IMR-90 (cell line): ENCODE data around the gene RAB28. TPM values are rescaled to one million over a fixed set of nuclear protein-coding genes. Genes with fewer than 3 reads are reported as not detected.

Experiments
- ATAC-seq: fragments of 200-7000 bp; cut with Tn5 transposase; 2 replicates; pipeline ENCODE4 v1.9.1; 2020; ENCODE audit warnings: low read depth, mild to moderate bottlenecking, moderate library complexity
- BruUV-seq: library from RNA; stranded (reverse); fragments of 400-500 nt; replicated peaks from 2 replicates; lab custom pipeline; 2021; lab: Mats Ljungman, UMichigan
- CTCF ChIA-PET: fragments of 300-600 bp; formaldehyde crosslinking; extraction: SDS; loops from one replicate; lab custom pipeline; 2021; ENCODE audit warnings: antibody characterized with exemption; lab: Yijun Ruan, JAX
- POLR2A ChIA-PET: fragments of 300-600 bp; sonication (Branson Sonifier 250); formaldehyde crosslinking; loops from one replicate; lab custom pipeline; 2022; ENCODE audit warnings: antibody characterized with exemption; ENCODE audit not compliant: unreplicated experiment; lab: Charles Lee
- DNase-seq: peaks from one replicate; pipeline ENCODE4 v3.0.0; 2013
- H2AFZ ChIP-seq: replicated peaks from 2 replicates; pipeline ENCODE3; 2013; ENCODE audit warnings: low read length, mild to moderate bottlenecking; ENCODE audit not compliant: poor library complexity
- H2AK5ac ChIP-seq: 2 replicates; pipeline ENCODE4 v1.6.1; 2013; ENCODE audit warnings: low read depth, low read length, inconsistent platforms
- H2AK9ac ChIP-seq: replicated peaks from 2 replicates; pipeline ENCODE3; 2013; ENCODE audit warnings: mild to moderate bottlenecking, low read depth, low read length, moderate library complexity; ENCODE audit not compliant: poor library complexity
- H2BK120ac ChIP-seq: 2 replicates; pipeline ENCODE4 v1.6.1; 2013; ENCODE audit warnings: low read depth, low read length, inconsistent platforms
- H2BK15ac ChIP-seq: 3 replicates; pipeline ENCODE4 v1.6.1; 2013; ENCODE audit warnings: low read depth, low read length, inconsistent platforms
- H2BK20ac ChIP-seq: 2 replicates; pipeline ENCODE4 v1.6.1; 2013; ENCODE audit warnings: low read depth, mild to moderate bottlenecking, inconsistent platforms, low read length, moderate library complexity
- H2BK5ac ChIP-seq: 2 replicates; pipeline ENCODE4 v1.6.1; 2013; ENCODE audit warnings: mild to moderate bottlenecking, low read depth, low read length, inconsistent platforms; ENCODE audit not compliant: poor library complexity, severe bottlenecking
- H3K14ac ChIP-seq: replicated peaks from 2 replicates; pipeline ENCODE4 v1.6.1; 2013; ENCODE audit warnings: low read depth, low read length, inconsistent platforms
- H3K18ac ChIP-seq: 2 replicates; pipeline ENCODE4 v1.6.1; 2013; ENCODE audit warnings: low read depth, low read length, control low read depth
- H3K23ac ChIP-seq: 2 replicates; pipeline ENCODE4 v1.6.1; 2013; ENCODE audit warnings: low read depth, low read length, inconsistent platforms
- H3K27ac ChIP-seq: 2 replicates; pipeline ENCODE4 v1.5.1; 2013; ENCODE audit warnings: mild to moderate bottlenecking, control low read depth, low read length; ENCODE audit not compliant: insufficient read depth
- H3K27me3 ChIP-seq: 2 replicates; pipeline ENCODE4 v1.6.1; 2013; ENCODE audit warnings: low read length; ENCODE audit not compliant: control insufficient read depth, insufficient read depth
- H3K36me3 ChIP-seq: 2 replicates; pipeline ENCODE4 v1.6.1; 2013; ENCODE audit warnings: low read length, mixed read lengths; ENCODE audit not compliant: control insufficient read depth, insufficient read depth
- H3K4ac ChIP-seq: 2 replicates; pipeline ENCODE4 v1.6.1; 2013; ENCODE audit warnings: low read depth, low read length, inconsistent platforms
- H3K4me1 ChIP-seq: 2 replicates; pipeline ENCODE4 v1.6.1; 2013; ENCODE audit warnings: low read length, mixed read lengths; ENCODE audit not compliant: control insufficient read depth, insufficient read depth
- H3K4me2 ChIP-seq: 2 replicates; pipeline ENCODE4 v1.6.1; 2013; ENCODE audit warnings: low read depth, mild to moderate bottlenecking, control low read depth, low read length, moderate library complexity
- H3K4me3 ChIP-seq: 2 replicates; pipeline ENCODE4 v1.5.1; 2013; ENCODE audit warnings: low read depth, mild to moderate bottlenecking, control low read depth, low read length, moderate library complexity; ENCODE audit not compliant: insufficient read depth
- H3K56ac ChIP-seq: 2 replicates; pipeline ENCODE4 v1.6.1; 2013; ENCODE audit warnings: low read length, inconsistent platforms; ENCODE audit not compliant: insufficient read depth; ENCODE audit errors: extremely low read depth
- H3K79me1 ChIP-seq, 2 experiments: 2 replicates each; pipeline ENCODE4 v1.6.1; 2013; ENCODE audit warnings: low read length in 2 of 2, inconsistent platforms in 1 of 2, low read depth in 1 of 2
- H3K9ac ChIP-seq: 2 replicates; pipeline ENCODE4 v1.6.1; 2013; ENCODE audit warnings: low read depth, low read length, control low read depth
- H3K9me1 ChIP-seq: 2 replicates; pipeline ENCODE4 v1.6.1; 2013; ENCODE audit warnings: low read length, inconsistent platforms; ENCODE audit not compliant: insufficient read depth
- H3K9me3 ChIP-seq: 2 replicates; pipeline ENCODE4 v1.6.1; 2013; ENCODE audit warnings: low read length; ENCODE audit not compliant: control insufficient read depth, insufficient read depth
- H4K20me1 ChIP-seq: 2 replicates; pipeline ENCODE4 v1.6.1; 2013; ENCODE audit warnings: low read length, inconsistent platforms; ENCODE audit not compliant: insufficient read depth
- H4K5ac ChIP-seq: 2 replicates; pipeline ENCODE4 v1.6.1; 2013; ENCODE audit warnings: mild to moderate bottlenecking, low read depth, low read length, control low read depth
- H4K8ac ChIP-seq, 2 experiments: 2 replicates each; pipeline ENCODE4 v1.6.1; 2013; ENCODE audit warnings: low read depth in 2 of 2, low read length in 2 of 2, control low read depth in 1 of 2, inconsistent platforms in 1 of 2
- H4K91ac ChIP-seq: 2 replicates; pipeline ENCODE4 v1.6.1; 2013; ENCODE audit warnings: low read depth, low read length, inconsistent platforms; ENCODE audit not compliant: insufficient read depth
- FOS ChIP-seq: fragments of 150-350 bp; IDR thresholded peaks from 2 replicates; pipeline ENCODE4 v1.6.1; 2016; ENCODE audit warnings: low read depth, low read length
- NFE2L2 ChIP-seq: fragments of 150-350 bp; IDR thresholded peaks from 2 replicates; pipeline ENCODE4 v1.6.1; 2016; ENCODE audit warnings: low read depth, mild to moderate bottlenecking, low read length
- WGBS, 2 experiments: methylation state at CpG; one replicate each; pipeline versions ENCODE4 v1.1.5 to v1.1.7; 2013; ENCODE audit warnings: missing lambda C conversion rate in 2 of 2; ENCODE audit not compliant: insufficient read length in 1 of 2; ENCODE audit errors: extremely low coverage in 2 of 2; 5-methylcytosine and 5-hydroxymethylcytosine counted together
- dilution Hi-C: fragments of 300-500 bp; cut with HindIII; formaldehyde crosslinking; loops from one replicate; pipeline ENCODE4 v1.14.3; 2018; ENCODE audit warnings: low sequenced_read_pairs; ENCODE audit not compliant: unreplicated experiment
- in situ Hi-C: fragments of 300-500 bp; cut with MboI; formaldehyde crosslinking; loops from 3 replicates; pipeline ENCODE4 v1.14.3; 2019; ENCODE audit warnings: low sequenced_read_pairs, inconsistent platforms, mixed read lengths
- intact Hi-C: fragments of 100-400 bp; cut with micrococcal nuclease; formaldehyde crosslinking; loops from 2 replicates; pipeline ENCODE4 v1.10.0; 2022
- polyA plus RNA-seq, 3 experiments: library from polyadenylated mRNA; depleted of rRNA; stranded (reverse); fragments of >200 nt; gene quantifications; 2 replicates each; pipeline ENCODE4 v1.2.3, GENCODE V29; 2012; ENCODE audit warnings: low replicate concordance in 1 of 3
- total RNA-seq: library from RNA; depleted of rRNA; stranded (reverse); fragments of >200 nt; gene quantifications from 2 replicates; pipeline ENCODE4 v1.2.3, GENCODE V29; 2012
- TF ChIP-seq, protein P1 (sequence below): conservative IDR thresholded peaks from 2 replicates; pipeline ENCODE4 v1.5.1; 2012; ENCODE audit warnings: mild to moderate bottlenecking, low read depth, low read length, improper control_type of control experiment

The RAB28 gene
- total and polyA plus RNA-seq, 2 of the 4 experiments (the other 2 are of a cell fraction), result 7.5 to 10.8 TPM

DNA sequence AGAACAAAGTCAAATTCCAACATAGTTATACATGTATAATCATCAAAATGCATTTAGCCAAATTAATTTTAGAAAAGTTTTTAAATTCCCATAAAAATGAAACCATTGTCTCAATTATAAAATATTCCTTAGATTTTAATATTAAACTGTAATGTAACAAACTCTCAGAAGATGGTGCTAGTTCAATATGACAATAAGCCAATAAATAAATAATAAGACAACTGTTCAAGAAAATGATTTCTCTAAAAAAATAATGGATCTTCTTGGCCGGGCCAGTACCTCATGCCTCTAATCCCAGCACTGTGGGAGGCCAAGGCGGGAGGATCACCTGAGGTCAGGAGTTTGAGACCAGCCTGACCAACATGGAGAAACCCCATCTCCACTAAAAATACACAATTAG is 80.3 kb downstream of the RAB28 start:
- dilution Hi-C loops (no loop called here), in situ Hi-C loops (no loop called here)

More for the DNA sequence above, 80.3 kb downstream of the RAB28 start:
- Histone ChIP-seq H3K9me1 (no peaks in the 10 kb centered on the region), H2AK5ac (no peak overlapping the region), H4K8ac (no peak overlapping the region), H2AFZ (no peak overlapping the region), H2BK20ac (no peak overlapping the region), H4K20me1 (no peaks in the 10 kb centered on the region), H2BK15ac (no peak overlapping the region), H3K27me3 (no peaks in the 10 kb centered on the region), H3K4me2 (no peak overlapping the region), H3K4me3 (no peak overlapping the region), H3K23ac (no peak overlapping the region), H2BK5ac (no peak overlapping the region), H3K18ac (no peak overlapping the region), H4K91ac (no peak overlapping the region), H3K56ac (no peak overlapping the region), H3K4ac (no peak overlapping the region), H3K14ac (no peak overlapping the region), H2AK9ac (no peak overlapping the region), H3K9ac (no peak overlapping the region), H3K9me3 (no peaks in the 10 kb centered on the region), H3K27ac (no peak overlapping the region), H3K36me3 (no peaks in the 10 kb centered on the region), H2BK120ac (no peak overlapping the region), H3K4me1 (no peaks in the 10 kb centered on the region), H4K5ac (no peak overlapping the region), H3K79me1 (no peaks in the 10 kb centered on the region)
- intact Hi-C loops, result loop anchor here (5.0 kb wide), 1 partner anchor 143 kb away; no protein-coding TSS in a partner anchor
- TF ChIP-seq FOS (no peak), NFE2L2 (no peak)
- TF ChIP-seq, protein P1, sequence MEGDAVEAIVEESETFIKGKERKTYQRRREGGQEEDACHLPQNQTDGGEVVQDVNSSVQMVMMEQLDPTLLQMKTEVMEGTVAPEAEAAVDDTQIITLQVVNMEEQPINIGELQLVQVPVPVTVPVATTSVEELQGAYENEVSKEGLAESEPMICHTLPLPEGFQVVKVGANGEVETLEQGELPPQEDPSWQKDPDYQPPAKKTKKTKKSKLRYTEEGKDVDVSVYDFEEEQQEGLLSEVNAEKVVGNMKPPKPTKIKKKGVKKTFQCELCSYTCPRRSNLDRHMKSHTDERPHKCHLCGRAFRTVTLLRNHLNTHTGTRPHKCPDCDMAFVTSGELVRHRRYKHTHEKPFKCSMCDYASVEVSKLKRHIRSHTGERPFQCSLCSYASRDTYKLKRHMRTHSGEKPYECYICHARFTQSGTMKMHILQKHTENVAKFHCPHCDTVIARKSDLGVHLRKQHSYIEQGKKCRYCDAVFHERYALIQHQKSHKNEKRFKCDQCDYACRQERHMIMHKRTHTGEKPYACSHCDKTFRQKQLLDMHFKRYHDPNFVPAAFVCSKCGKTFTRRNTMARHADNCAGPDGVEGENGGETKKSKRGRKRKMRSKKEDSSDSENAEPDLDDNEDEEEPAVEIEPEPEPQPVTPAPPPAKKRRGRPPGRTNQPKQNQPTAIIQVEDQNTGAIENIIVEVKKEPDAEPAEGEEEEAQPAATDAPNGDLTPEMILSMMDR, result 0 out of 2 replicates have a peak, but pooled peaks have one; percentile 15
- CTCF ChIA-PET, result no interaction called here
- ATAC-seq, result no peak
- DNase-seq, result no peak
- WGBS, 2 experiments, result no CpG with 5 or more reads among the region's 2 CpGs
- POLR2A ChIA-PET, result no interaction called here
- BruUV-seq, result no TSS peak
